HG03565 (cell line): ENCODE data around the gene ELL.

Experiments
- ATAC-seq: cut with Tn5 transposase; IDR thresholded peaks from one replicate; pipeline ENCODE4 v1.9.1; 2021; ENCODE audit warnings: mild to moderate bottlenecking, moderate library complexity; ENCODE audit not compliant: unreplicated experiment

Gene ELL

DNA sequence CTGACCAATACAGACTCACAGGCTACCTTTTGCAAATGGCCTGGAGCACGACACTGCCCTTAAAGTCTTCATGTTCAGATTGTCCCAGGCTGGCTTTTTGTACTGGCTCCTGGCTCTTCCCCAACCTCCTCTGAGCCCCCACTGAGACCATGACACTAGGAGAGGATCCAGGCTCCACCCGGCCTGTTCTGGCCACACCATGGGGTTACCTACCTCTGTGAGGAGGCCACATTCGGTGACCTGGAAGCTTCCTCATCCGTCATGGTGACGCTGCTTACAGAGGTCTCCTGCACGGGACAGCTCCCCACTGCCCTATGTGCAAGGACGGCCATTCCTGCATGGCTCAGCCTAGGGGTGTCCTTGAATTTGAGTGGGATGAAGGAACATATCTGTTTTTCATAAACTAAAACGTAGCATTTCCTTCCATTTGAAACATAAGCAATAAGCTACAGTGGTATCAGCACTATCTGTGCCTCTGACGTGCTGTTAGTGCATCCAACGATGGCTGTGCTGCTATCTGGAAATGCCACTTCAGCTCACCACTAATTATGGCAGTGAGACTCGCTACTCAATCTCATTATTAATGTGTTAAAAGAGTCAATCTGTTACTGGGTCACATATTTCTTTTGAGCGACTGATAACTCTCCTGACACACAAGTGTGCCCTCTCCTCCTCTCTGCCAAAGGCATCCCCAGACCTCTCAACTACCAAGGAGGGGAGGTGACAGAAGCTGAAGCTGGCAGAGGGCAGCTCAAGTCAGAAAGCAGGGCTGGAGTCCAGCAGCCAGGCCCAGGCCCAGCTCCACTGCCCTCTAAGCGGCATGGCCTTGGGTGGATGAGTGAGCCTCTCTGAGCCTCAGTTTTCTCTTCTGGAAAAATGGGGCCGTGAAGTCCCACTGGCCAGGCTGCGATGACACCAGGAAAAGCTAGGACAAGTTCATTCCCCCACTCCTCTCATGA, 29.6 kb downstream of the ELL start:
- no peak for ATAC-seq

DNA sequence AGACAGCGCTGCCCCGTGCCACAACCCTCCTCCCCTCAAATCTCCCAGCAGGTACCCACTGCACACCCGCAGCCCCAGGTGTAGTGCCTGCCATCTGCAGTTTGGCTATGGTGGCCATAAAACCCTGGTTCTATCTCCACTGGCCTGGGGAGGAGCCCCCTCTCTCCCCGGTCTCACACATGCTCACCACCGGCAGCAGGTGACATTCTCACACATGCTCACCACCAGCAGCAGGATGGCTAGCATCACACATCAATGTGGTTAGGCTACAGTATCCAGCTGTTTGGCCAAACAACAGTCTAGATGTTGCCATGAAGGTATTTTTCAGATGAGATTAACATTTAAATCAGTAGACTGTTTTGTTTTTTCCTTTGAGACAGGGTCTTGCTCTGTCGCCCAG, 31.1 kb downstream of the ELL start:
- ATAC-seq = no peak

DNA sequence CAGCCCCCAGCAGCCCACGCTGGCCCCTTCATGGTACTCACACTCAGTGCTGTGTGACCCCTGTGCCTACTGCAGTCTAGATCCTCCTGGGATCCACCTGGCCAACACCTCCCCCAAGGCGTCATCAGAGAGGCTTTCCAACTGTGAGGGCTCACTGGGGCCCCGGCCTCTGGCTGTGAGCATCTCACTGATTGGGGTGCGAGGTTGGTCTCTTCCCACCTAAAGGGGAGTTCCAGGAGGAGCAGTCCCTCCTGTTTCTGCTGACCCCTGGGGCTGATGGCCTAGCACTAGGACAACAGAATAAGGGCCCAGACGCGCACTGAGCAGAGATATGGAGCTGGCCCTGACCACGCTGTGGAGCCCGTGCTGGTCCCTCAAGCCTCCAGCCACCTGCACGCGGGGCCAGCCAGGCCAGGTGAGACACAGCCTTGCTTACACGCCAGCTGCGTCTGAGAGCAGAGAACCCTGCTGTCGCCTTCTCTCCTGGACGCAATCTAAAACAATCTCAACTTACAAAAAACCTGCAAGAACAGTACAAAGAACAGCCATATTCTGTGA, 32.2 kb downstream of the ELL start:
- no peak for ATAC-seq

DNA sequence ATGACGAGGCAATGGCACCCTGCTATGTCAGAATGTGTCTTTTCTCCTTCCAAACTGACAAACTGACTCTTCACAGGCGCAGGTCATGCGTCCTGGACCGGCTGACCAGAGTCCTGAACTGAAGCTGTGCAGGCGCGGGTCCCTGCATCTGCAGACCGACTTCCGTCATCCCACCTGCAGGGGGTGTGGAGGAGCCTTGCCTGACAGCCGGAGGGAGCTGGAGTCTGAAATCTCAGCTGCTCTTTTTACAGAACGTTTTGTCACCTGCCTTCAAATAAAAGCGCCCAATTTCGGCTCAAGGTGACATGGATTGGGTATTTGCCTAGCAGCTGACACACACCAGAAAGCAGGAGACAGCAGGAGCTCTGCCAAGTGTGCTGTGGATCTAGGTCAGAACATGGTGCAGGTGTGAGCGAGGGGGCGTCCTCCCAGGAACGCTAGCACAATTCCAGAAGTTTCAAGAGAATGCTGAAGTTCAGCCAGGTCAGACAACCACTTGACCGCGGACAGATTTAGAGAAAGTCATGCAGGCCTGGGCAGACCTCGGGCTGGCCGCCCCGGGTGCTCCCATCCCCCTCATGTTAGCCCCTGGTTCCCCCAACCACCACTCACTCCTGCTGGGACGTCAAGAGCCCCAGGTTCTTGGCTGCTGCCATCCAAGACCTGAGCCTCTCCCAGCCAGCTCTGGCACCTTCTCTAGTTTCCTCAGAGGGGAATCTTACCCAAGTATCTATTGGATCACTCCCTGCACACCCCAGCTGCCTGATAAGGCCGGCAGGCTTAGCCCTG, 32.8 kb downstream of the ELL start:
- no peak for ATAC-seq

DNA sequence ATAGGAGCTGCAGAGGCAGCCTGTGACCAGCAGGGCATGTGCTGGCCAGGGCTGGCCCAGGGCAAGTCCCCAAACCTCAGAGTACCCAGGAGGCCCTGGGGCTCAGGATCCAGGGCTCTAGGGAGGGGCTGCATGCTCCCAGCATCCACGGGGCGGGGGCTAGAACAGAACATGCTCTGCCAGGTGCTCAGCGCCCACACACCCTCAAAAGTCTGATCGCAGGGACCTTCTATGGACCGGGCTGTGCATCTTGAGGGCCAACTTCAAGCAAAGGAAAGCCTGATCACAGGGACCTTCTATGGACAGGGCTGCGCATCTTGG, 33.5 kb downstream of the ELL start:
- no peak for ATAC-seq

DNA sequence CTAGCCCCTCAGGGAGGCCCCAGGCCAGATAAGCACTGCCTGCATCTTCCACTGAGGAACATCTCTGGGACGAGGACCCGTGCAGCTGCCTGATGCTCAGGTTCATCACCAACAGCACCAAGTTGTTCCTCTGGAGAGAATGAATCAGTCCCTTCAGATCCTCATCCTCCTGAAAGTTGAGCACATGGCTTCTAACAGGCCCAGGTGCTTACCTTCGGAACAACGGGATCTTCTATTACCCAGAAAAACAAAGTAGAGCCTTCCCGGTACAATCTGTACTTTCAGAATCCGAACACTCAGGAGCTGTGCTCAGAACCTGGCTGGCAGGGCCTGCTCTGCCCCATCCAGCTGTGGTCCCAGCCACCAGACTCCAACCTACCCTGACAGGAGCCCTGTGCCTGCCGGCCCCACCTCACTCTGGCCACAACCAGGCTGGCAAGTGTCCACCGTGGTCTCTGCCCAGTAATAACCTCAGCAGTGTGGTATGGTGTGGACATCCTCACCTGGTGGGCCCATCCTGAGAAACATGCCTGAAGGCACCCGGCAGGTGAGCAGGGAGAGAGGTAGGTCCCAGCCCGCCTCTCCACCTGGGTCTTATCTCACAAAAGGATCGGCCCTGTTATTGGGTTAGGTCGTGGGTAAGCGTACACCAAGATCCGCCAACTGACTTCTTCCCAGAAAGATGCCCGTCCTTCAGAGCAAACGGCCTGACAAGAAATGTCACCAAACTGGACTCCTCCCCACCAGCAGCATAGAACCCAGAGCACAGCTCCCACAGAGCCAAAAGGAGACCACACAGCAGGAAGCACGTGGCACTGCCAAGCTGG, 34.1 kb downstream of the ELL start:
- no peak for ATAC-seq

DNA sequence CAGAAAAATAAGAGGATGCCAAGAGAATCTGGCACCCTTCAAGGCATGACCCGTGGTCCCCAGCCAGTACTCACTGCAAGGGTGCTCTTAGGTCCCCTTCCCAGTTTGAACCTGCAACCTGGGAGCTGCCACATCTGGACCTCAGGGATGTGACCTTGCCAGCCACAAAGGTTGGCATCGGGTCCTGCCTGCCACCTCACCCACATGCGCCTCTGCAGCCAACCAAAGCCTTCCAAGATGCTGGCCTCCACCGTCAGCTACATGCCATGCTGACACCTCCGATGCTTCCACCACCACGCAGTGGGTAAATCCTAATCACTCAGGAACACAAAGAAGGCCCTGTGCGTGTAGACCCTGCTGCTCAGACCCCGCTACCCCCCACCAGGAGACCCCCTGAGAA, 35.1 kb downstream of the ELL start:
- ATAC-seq = no peak

DNA sequence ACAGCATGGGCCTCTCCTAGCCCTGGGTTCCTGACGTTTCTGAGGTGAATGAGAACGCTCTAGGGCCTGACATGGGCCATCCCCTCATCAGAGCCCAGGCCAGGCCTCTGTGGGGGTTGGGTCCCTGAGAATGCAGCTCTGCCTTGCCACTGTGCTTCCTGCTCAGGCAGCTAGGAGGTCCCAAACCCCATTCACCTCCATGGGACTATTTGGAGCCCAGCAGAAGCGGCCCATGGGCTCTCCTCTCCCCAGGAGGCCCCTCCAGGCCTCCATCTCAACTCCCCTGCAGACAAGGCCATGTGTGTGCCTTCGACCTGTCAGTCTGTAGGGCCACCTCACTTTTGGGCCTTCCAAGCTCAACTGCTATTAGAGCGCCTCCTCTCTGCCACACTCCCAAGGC, 36.9 kb downstream of the ELL start:
- no peak for ATAC-seq

DNA sequence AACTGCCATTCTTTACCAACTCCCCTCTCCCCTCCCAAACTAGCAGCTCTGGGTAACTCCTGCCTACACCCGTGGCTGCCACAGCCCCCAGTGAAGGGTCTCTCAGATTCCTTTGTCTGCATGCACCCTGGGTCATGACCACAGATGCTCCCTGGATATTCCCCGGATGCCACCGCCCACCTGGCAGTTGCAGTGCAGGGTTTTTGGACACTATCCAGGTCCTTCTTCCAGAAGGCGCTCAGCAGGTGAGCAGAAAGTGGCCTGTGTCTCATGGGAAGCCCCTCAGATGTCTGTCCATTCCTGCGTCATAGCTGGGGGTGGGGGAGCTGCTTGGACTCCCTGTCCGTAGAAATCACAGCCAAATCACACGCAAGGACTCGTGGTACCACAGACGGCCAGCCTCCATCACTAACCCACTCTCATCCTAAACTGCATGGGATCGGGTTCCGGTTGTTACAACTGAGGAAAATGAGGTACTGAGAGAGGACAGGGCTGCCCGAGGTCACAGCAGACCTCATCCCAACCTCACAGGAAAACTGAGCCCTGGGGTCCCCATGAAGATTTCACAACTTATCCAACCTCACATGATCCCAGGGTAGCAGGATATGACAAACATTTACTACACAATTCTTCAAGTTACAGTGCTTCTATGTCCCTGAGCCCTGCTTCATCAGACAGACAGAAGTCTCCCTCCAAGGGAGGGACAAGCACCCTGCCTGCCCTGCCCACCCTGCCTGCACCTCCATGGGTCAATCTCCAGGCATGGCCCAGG, 38.6 kb downstream of the ELL start:
- no peak for ATAC-seq

DNA sequence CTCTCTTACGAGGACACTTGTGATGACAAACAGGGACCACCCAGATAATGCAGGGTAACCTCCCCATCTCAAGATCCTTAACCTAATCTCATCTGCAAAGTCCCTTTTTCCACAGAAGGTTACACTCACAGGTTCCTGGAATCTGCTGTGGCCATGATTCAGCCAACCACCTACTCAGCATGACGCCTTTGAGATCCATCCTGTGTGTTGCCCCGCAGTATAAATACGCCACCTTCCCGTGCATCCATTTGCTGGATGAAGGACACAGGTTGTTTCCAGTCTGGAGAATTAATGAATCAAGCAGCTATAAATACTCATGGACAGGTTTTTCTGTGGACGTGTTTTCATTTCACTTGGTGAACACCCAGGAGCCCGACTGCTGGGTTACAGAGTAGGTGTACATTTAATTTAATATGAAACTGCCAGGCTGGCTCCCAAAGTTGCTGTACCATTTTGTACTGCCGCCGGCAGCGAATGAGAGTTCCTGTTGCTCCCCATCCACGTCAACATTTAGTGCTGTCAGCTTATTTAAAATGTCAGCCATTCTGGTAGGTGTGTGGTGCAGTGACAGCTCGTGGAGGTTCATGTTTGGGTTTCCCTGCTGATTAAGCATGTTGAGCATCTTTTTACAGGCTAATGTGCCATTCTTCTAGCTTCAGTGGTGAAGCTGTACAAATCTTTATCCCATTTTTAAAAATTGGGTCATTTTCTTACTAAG, 40.2 kb downstream of the ELL start:
- no peak for ATAC-seq

DNA sequence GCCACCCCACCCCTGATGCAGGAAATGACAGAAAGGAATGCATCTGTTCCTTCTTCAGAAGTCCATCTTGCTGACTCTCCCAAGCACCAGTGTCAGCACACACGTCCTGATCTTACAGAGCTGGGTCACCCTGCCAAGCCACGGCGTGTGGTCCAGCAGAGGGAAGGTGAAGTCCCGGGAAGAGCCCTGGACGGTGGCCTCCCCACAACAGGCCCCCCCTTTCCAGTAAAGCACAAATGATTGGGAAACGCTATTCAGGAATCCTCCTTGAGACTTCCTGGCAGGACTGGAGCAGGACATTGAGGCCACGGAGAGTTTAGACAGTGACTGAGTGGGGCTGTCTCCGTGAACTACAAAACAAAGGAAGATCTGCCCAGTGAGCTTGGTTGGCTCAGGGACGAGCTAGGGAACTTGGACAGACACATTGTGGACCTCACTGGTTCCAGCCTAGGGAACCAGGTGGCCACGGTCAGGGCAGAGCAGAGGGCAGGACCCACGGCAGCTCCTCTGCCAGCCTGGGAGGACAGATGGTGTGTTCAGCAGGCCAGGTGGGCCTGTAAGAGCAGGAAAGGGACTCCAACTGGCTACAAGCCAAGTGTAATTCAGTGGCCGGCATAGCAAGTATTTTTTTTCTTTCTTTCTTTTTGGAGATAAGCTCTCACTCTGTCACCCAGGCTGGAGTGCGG, 41.7 kb downstream of the ELL start:
- no peak for ATAC-seq

DNA sequence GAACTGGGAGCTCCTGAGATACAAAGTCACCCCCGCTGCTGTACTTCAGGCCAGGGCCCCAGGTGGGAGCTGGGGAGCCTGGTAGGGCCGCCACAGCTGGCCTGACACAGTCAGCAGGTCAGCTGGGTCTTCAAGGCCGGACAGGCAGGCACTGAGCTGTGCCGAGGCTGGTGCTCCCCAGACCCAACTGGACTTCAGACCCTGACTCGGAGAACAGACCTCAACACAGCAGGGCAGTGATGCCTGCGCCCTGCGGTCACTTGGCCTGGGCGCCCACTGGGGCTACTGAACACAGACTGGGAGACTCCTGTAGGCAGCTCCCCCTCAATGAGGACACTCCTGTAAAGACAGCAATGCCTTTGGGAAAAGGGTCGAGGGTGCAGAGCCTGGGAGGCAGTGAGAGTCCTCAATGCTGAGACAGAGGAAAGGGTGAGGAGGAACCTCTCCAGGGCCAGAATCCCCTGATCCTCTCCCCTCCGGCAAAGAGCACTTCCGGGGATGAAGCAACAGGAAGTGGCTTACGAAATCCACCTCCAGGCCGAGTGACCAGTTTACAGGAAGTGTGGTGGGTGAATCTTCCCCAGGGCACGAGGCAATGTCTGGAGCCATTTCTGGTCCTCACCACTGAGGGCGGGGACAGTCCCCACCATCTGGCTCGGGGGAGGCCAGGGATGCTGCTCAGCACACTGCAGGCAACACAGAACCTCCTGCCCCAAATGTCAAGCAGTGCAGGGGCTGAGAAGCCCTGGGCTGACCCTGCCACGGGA, 43.1 kb downstream of the ELL start:
- ATAC-seq = peak; percentile 46

DNA sequence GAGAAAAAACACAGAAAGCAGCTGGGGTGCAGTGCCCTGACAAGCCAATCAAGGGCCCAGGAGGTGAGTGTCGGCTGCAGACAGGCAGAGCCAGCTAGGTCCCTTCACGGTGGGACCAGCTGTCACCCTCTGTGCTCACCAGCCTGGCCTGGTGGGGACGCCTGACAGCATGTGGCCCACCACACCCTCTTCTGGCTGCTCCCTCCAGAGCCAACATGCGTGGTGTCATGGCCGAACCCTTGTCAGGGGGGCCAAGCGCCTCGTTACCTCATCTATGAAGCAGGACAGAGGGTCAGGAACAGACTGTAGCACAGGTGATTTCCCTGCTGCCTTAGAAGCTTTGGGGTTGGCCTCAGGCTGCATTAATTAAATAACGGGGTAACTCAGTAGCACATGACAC, 43.9 kb downstream of the ELL start:
- no peak for ATAC-seq

DNA sequence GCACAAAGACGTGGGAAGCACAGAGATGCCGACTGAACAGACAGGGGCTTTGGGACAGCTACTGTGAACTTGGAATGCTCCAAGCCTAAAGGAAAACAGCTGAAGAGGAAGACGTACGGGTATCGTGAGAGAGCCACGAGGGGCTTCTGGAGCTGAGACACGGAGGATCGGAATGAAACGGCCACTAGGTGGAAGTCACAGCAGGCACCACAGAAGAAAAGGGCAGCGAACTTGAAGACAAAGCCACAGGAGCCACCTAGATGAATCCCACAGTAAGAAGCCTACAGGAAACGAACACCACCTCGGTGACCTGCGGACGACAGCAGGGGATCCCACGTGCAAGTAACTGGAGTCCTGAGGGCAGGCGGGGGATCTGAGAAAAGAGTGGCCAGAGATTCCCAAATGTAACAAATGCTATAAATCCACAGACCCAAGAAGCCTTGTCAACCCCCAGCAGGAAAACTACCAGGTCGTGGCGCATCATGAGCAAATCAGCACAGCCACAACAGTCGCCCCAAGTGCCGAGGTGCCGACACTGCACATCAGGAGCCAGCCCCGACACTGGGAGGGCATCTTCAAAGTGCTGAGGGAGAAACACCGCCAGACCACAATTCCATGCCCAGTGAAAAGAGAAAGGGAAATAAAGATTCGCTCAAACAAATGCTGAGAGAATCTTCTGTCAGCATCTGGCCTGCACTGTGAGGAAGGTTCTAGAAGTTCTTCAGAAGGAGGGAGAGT, 44.7 kb downstream of the ELL start:
- ATAC-seq = no peak

DNA sequence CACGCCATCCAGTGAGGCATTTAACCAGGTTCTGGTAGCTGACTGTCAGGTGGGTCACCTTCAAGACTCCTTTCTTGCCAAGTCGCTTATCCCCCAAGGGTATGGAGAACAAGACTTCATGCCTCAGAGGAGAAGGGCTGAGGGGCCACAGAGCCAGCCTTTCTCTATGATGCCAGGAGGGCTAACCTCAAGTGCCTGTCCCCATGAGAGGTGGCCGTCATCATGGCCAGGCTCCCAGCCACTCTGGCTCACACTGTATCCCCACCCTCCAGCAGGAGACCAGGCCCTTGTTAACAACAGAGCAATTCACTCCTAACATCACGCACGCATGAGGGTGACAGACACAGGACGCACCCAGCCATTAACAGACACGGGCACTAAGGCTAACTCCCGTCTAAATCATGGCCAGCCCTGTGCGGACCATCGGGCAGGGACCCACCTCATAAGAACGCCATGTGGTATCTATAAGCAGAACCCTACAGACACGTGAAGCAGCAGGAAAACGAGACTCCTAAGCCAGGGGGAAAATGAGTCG, 45.3 kb downstream of the ELL start:
- ATAC-seq = no peak

DNA sequence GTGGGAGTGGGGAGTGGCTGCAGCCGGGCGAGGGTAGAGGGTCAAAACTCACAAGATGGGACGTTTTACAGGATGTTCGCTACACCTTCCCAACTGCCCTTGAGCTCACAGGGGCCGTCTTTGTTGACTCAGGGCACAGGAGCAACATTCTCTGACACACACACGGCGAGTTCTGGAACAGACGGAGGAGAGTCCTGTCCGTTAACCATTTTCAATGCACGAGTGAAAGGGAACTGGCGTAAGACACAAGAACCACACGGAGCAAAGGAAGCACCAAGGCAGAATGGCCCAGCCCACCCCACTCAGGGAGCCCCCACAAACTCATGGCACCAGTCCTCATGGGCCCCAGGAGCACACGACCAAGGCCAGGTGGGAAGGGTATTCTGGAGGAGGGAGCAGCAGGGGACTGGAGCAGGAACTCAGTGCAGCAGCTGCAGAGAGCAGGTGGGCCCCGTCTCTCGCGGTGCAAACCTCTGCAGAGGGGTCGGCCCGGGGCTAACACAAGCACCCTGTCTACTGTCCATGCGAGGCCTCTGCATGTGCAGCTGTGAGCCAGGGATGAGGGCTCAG, 46.0 kb downstream of the ELL start:
- no peak for ATAC-seq

DNA sequence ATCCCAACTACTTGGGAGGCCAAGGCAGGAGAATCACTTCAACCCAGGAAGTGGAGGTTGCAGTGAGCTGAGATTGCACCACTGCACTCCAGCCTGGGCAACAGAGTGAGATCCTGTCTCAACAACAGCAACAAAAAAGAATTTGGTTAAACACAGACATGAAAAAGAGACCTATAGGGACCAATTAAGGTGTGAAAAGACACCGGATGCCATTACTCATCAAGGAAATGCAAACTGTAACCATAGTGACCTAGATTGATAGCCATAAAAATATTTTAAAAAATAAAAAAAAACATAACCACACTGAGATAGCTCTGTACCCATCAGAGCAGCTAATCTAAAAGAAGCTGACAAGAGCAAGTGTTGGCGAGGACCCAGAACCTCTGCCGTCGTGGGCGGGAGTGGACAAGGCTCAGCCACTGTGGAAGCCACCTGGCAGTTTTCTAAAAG, 46.8 kb downstream of the ELL start:
- no peak for ATAC-seq
